ENCODE data around the gene SIGLEC11.
"Not testable (repeated sequence)": the region's sequence is repeated elsewhere in the genome, so short reads cannot be mapped to it uniquely, and the experiment has no call there.

The SIGLEC11 gene

GRCh38 chr19:49978324-49978723, 17.4 kb upstream of the SIGLEC11 start:
- no peak for DNase-seq

GRCh38 chr19:49977881-49978280, 16.9 kb upstream of the SIGLEC11 start:
- no peak for DNase-seq

DNA sequence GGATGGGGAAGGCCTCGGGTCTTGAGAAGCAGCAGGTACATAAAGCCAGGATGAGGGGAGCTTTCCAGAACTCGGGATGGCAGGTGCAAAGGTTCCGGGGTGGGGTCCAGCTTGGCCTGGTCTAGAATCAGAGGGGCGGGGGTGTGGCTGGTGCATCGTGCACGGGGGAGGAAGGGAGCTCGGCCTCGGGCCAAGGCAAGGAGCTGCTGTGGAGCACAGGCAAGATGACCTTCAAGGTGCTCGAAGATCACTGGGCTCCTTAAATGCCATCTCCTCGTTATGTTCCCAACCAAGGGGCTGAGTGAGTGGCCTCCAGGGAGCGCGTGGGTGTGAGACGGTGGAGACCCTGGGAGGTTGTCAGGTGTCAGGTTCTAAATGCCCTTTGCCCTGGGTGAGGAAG, 16.1 kb upstream of the SIGLEC11 start:
- no peak for DNase-seq

DNA sequence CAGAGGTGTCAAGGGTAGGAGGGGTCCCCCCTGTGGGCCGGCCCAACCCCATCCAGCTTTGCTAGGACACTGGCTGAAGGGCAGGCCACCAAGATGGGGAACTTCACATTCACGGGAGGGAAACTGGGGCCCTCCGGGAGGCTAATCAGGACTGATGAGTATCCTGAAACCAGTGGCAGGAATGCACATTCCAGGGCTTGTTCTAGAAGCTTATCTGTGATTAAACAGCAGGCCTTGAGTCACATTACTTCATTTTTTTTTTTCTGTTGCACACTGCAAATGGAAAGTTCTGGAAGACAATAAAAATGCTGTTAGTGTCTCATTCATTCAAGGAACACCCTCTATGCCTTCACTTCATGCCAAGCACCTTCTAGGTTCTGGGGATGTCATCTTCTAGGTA, 15.5 kb upstream of the SIGLEC11 start:
- no peak for DNase-seq

DNA sequence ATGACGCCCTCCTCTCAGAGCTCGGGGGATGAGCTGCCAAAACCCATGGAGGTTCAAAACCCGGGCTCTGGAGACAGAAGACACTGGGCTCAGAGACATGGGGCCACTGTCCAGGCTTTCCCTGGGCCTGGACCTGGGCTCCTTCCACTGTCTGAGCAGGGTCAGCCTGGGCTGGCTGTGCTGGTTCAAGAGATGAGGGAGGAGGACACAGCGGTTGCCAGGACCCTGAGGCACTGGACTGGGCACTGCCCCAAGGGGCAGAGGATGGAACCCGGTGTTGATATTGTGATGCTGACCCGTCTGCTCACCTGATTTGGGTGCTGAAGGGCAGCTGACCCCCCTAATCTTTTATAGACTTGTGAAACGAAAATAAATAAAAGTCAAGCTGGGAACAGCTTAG, 14.1 kb upstream of the SIGLEC11 start:
- no peak for DNase-seq

DNA sequence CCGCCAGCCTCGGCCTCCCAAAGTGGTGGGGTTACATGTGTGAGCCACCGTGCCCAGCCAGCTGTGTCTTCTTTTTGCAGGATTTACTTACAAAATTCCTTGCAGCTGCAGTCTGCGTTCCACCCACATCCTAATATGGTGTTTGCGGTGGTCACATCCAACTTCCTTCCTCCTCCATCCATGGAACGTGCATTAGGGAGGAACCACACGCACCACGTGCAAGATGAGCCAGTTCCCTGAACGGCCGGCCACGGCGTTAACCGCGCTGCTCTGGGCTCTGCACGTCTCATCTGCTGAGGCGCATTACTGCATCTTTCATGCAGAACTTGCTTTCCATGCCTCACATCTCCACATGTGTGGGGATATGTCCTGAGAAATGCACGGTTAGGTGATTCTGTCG, 13.0 kb upstream of the SIGLEC11 start:
- DNase-seq: no peak

GRCh38 chr19:49972841-49973240, 11.9 kb upstream of the SIGLEC11 start:
- no peak for DNase-seq

DNA sequence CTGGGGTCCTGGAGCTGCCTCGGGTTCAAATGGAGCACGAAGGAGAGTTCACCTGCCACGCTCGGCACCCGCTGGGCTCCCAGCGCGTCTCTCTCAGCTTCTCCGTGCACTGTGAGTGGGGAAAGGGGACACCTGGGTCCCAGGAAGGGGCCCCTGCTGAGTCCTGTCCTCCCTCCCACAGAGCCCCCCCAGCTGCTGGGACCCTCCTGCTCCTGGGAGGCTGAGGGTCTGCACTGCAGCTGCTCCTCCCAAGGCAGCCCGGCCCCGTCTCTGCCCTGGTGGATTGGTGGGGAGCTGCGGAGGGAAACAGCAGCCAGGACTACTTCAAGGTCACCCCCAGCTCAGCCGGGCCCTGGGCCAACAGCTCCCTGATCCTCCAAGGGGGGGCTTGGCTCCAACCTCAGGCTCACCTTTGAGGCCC, 11.0 kb upstream of the SIGLEC11 start:
- DNase-seq: no peak

DNA sequence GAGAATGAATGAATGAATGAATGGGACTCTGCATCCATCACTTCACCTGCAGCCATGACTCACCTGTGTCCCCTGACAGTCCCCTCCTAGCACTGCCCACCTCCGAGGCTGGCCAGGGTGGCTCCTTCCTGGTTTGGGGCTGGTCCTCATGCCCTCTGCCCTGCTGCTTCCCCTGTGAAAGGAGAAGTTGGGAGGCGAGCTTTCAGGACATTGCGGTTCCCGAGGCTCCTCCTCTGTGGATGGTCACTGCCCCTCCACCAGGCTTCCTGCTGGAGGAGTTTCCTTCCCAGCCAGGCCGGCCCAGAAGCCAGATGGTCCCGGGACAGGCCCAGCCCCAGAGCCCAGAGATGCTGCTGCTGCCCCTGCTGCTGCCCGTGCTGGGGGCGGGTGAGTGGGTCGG, 8.4 kb upstream of the SIGLEC11 start:
- not testable (repeated sequence) for DNase-seq

- no peak for DNase-seq
Observed at GRCh38 chr19:49968279-49968922, 7.4 kb upstream of the SIGLEC11 start.

DNA sequence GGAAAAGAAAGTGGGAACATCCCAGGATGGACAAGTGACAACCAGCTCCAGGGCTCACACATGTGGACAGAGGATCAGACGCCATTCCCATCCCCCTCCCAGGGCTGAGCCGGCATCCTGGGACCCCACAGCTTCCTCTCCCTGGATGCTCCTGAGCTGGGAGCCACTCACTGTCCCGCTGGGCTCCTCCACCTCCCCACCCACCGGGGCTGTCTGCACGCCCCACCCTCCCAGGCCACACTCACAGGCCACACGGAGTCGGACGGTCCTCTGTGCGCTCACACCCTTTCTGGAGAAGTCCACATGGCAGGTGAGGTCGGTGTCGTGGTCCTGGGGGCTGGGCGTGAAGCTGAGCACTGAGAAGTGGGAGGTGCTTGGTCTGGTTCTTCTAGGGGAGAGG, 1.1 kb downstream of the SIGLEC11 start:
- not testable (repeated sequence) for DNase-seq

- DNase-seq: not testable (repeated sequence)
Observed at GRCh38 chr19:49958596-49958995, 2.4 kb downstream of the SIGLEC11 start.

- DNase-seq: not testable (repeated sequence)
Observed at GRCh38 chr19:49958144-49958543, 2.8 kb downstream of the SIGLEC11 start.

GRCh38 chr19:49957262-49957915, 3.6 kb downstream of the SIGLEC11 start:
- DNase-seq: no peak

GRCh38 chr19:49956115-49956495, 4.9 kb downstream of the SIGLEC11 start:
- no peak for DNase-seq

- no peak for DNase-seq
Observed at GRCh38 chr19:49954933-49955332, 6.0 kb downstream of the SIGLEC11 start.

- no peak for DNase-seq
Observed at GRCh38 chr19:49954092-49954829, 6.7 kb downstream of the SIGLEC11 start.

GRCh38 chr19:49953416-49953815, 7.6 kb downstream of the SIGLEC11 start:
- DNase-seq: no peak

DNA sequence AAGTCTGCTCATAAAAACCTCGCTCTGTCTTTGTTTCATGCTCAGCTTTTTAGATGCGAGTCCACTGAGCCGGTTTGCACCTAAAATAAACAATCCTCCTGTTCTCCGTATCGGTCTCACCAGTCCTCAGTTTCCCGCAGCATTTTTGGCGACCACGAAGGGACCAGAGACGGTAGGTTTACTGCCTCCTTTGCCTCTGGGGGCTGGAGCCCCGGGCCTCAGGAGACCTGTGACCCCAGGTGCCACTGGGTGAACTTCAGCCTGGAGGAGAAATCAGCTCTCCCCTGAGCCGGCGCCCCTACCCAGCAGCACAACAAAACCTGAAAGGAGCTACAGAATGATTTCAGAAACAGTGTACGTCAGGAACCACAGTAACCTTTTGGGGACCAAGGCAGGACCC, 8.1 kb downstream of the SIGLEC11 start:
- no peak for DNase-seq

DNA sequence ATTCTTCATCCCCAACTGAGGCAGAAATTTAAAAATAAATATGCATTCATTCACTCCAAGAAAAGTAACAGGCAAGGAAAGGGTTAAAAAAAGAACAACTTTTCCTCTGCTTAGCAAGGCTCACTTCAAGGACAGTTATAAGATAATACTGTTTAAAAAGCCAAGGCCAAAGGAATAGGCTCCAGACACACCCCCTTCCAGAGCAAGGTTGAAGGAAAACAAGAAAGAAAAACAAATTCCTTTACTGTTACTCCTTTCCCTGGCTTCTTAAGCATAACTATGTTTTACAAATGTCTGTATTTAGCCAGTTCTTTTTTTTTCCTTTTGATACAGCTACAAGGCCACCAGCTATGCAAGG, 8.5 kb downstream of the SIGLEC11 start:
- DNase-seq: no peak

GRCh38 chr19:49951806-49952478, 9.0 kb downstream of the SIGLEC11 start:
- no peak for DNase-seq

- no peak for DNase-seq
Observed at GRCh38 chr19:49950956-49951526, 9.9 kb downstream of the SIGLEC11 start.

DNA sequence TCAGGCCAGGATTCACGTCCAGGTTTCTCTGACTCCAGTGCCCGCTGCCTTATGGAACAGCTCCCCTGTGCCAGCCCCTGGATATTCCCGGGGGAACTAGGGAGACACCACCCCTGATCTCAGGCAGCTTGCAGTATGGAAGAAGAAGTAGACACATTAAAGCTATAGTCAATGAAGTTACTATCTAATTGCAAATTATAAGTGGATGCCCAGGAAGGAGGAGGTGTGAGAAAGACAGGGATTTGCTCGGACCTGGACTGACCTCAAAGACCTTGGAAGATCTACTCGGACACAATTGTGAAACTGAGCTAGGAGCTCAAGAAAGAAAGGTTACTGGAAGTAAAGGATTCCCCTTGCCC, 10.4 kb downstream of the SIGLEC11 start:
- no peak for DNase-seq

Measured in cortex of kidney (tissue), 1 donor.